Dedifferentiated amniotic fluid mesenchymal stem cell (primary cell): ENCODE data around the gene NTM.
"Not testable (repeated sequence)": the region's sequence is repeated elsewhere in the genome, so short reads cannot be mapped to it uniquely, and the experiment has no call there.

Source experiments
- DNase-seq: peaks from one replicate; pipeline ENCODE4 v3.0.0-alpha.2; 2016; ENCODE audit errors: extremely low spot score

The NTM gene

DNA sequence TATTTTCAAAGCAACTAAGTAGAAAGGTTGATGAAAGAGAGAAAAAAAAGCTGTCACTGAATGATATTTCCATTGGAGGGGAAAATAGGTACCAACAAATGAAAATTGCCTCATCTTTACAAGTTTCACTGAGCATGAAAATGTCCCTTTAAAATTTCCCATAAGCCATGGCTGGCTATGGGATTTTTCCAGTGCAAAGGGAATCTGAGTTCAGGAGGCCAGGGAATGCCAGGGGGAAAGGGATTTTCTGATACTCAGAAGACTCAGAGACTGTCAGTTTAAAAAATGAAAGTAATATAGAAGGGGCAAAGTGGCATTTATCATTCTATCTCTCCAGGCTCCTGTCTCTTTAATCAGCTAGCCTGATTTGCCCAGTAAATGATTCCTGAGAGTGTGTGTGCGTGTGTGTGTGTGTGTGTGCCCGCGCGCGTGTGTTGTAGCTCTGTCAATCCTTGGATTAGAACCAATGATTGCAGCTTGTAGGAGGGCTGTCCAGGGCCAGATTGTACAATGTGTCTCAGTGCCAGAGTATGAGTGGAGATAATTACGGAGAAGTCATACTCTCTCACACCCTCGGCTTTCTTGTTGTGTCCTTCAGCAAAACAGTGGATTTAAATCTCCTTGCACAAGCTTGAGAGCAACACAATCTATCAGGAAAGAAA lies at the start of gene NTM:
Gene NTM (plus strand): TSS at position 526 of the 662 bp plus-strand sequence.
- DNase-seq, result no peak

DNA sequence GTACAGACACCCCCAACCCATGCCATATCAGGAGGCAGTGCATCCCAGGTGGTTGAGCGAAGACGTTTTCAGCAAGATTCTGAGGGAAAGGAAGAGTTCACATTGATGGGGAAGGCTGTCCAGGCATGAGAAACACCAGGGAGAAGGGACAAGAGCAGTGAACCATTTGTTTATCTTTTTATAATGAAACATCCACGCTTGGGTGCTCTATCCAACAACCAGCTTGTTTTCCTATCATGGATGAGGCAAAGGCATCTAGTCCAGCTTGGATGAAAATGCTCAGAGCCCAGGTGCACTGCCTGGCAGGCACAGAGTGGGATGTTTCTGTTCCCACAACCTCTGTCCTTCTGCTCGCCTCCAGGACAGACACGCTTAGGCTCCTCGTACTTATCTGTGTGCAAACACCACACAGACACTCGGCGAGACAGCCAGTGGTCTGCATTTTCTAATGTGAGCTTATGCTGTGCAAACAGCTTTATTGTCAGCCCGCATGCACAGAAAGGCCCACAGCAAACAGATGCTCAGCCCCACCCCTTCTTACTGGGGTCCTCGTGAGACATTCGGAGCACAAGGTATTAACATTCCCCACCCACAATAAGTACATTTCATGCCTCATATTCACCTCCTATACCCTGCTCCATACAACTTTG lies 45.4 kb upstream of the NTM start:
- no peak for DNase-seq

DNA sequence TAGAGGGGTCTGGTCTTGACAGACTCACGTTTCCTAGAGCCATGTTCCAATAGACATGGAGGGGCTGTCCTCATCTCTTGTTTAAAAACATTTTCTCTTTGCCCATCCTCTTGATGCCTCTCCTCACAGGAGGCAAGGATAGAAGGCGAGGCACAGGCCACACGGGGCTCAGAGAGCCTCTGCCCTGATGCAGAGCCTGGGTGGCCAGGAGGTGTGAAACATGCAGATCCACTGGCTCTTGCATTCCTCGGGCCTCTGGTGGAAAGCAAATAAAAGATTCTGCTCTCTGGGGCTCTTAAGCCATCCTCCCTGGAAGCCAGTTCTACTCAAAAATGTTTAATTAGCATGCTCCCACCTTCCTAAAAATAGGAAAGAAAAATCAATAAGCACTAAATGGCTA lies 43.6 kb upstream of the NTM start:
- no peak for DNase-seq

GRCh38 chr11:131327421-131327820 lies 43.0 kb upstream of the NTM start:
- DNase-seq, result no peak

GRCh38 chr11:131328843-131329242 lies 41.6 kb upstream of the NTM start:
- DNase-seq, result no peak

GRCh38 chr11:131331010-131331409 lies 39.4 kb upstream of the NTM start:
- DNase-seq, result no peak

GRCh38 chr11:131331546-131331945 lies 38.9 kb upstream of the NTM start:
- no peak for DNase-seq

DNA sequence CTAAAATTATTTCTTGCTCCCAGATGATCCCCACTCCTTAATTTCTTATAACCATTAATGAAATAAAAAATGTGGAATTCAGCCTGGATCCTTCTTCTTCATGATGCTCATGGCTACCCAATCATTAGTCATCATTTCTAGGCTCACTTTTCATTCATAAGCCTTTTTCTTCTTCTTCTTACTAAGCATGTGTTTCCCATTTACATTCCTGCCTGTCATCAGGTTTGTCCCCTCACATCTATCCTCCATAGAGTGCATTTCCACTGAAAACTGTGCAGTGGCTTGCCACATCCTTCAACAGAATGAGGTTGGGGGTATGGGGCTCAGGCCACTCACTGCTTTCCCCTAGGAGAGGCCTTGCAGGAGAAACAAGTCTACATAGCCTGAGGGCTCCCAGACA lies 35.8 kb upstream of the NTM start:
- no peak for DNase-seq

DNA sequence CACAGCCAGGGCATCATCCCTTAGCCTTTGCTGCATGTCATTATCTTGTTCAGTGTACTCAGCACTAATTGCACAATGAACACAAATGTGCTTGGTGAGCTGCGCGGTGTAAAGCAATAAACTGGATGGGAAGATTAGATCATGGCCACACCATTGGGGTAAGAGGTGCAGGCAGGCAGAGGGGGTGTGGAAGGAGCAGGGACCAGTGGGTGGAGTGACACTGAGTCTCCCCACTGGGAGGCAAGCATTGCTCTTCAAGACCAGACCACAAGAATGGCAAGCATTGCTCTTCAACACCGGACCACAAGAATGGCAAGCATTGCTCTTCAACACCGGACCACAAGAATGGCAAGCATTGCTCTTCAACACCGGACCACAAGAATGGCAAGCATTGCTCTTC lies 28.5 kb upstream of the NTM start:
- DNase-seq, result not testable (repeated sequence)

DNA sequence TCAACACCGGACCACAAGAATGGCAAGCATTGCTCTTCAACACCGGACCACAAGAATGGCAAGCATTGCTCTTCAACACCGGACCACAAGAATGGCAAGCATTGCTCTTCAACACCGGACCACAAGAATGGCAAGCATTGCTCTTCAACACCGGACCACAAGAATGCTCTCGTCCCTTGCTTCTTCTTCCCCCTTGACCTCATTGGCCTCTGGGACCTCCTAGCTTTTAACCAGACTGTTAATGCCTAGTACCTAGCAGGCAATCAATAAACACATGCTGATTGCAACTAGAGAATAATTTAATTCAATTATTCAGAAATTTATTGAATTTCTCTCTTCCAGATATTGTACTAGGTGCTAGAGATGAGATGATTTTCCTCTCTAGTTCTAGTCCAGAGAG lies 28.0 kb upstream of the NTM start:
- not testable (repeated sequence) for DNase-seq

GRCh38 chr11:131345406-131345805 lies 25.0 kb upstream of the NTM start:
- no peak for DNase-seq

GRCh38 chr11:131349368-131350086 lies 20.9 kb upstream of the NTM start:
- no peak for DNase-seq

DNA sequence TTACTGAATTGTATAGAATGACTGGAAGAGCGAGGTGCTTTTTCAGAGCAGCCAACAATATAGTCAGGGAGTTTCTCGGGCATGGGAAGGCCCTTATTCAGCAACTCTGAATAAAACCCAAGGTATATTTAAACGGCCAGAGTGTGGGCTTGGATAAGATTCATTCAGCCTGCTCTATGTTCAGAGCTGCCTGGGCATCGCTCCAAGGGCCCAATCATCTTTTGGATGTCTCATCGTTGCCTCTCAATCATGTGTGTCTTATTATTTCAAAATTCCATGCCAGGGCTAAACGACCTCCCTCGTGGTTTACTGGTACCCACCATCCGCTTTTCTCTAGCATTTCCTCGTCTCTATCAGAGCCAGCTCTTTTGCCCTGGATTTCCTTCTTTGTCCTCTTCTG lies 19.5 kb upstream of the NTM start:
- no peak for DNase-seq

GRCh38 chr11:131351848-131352247 lies 18.6 kb upstream of the NTM start:
- no peak for DNase-seq

- DNase-seq, result no peak
Measured at GRCh38 chr11:131353766-131354165, 16.6 kb upstream of the NTM start.

DNA sequence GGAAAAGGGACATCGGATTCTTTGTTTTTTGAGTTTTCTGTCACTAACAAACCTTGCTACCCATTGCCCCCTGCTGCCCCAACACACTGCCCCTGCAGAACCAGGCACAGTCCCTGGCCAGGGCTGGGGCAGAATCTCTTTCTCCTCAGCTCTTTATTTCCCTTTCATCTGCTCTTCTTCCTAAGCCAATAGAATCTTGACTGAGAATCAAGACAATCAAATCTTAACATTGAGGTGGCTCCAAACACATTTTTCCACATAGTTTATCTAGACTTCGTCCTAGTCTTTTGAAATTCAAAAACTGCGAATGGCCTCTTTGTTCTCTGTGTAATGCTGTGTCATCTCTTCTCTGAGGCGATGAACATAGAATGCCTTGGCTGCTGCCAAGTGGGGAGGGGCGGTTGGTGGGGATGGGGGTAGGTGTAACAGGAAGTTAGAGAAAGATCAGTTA lies 16.1 kb upstream of the NTM start:
- no peak for DNase-seq

GRCh38 chr11:131356206-131356605 lies 14.2 kb upstream of the NTM start:
- no peak for DNase-seq

DNA sequence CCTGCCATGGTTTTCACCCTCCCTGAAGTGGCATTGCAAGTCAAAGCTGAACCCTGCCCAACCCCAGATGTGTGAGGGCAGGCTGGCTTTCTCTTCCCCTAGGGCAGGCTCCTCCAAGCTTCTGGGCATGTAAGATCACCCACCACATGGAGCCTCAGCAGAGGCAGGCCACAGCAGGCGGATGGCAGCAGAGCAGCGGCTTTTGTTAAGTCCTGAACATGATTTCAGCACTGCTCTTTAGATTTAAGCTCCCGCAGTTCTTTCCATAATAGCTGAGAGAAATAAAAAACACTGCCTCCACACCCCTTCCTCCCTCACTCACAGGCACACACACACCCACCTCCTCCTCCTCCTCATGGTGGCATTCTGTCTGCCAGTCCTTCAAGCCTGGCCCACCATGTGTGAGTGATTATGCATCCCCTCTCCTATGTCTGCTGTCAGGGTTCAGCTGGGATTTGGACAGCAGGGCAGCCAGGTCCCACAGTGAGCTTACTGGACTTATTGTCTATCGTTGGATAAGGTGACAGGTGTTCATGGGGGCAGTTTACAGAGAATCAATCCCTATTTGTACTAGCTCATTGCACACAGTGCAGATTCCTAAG lies 5.0 kb upstream of the NTM start:
- no peak for DNase-seq

GRCh38 chr11:131370901-131371790 lies 731 bp downstream of the NTM start:
- DNase-seq, result no peak

- no peak for DNase-seq
Measured at GRCh38 chr11:131371791-131372104, 1.3 kb downstream of the NTM start.

DNA sequence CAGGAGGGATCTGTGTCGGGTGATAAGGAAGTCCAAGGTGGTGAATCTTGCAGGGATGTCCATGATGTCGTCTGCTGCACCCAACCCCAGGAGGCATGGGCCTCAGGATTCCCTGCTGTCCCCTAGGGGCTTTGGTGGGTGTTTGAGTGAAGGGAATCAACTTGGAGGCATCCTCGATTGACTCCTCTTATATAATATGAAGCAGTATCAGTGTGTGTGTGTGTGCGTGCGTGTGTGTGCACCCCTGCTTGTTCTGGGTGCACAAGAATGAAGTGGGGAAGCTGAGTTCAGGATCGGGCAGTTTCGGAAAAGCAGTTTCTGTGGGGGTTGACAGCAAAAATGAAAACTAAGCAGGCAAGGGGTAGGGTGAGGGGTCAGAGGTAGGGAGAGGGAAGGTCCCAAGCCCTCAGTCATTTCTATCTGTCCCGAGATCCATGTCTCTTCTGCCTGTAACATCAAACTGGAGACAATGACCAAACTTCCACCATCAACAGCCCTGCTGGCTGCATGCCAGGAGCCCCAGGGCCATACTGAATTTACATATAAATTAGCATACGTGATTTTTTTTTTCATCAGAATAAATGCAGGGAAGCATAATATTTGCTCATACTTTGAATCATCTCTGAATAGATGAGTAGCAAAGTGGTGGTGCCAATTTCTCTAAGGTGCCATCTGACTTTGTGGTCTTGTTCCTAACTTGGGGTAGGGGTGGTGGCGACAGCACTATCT lies 2.0 kb downstream of the NTM start:
- no peak for DNase-seq
